HG03045 (cell line): ENCODE results near the gene PPIE.
"Not testable (repeated sequence)": the region's sequence is repeated elsewhere in the genome, so short reads cannot be mapped to it uniquely, and the experiment has no call there.

Experiments
- ATAC-seq: cut with Tn5 transposase; IDR thresholded peaks from one replicate; pipeline ENCODE4 v1.9.1; 2021; ENCODE audit warnings: mild to moderate bottlenecking, moderate library complexity; ENCODE audit not compliant: unreplicated experiment

The PPIE gene

DNA sequence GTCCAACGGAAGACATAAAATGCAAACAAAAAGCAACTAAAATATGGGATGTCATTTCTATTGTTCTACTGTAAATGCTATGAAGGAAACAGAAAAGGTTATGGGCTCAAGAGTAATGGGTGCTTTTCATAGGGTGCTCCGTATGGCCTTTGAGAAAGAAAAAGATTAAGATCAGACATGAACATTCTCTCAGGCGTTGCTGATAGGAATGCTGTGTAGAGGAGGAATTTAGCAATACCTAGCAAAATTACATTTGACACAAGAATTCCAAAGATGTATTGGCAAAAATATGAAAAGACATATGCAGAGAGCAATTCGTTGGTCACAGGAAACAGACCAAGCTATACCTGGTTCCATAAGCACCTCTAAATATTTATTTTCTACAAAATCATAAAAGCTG, 38.2 kb downstream of the PPIE start:
- ATAC-seq = no peak

DNA sequence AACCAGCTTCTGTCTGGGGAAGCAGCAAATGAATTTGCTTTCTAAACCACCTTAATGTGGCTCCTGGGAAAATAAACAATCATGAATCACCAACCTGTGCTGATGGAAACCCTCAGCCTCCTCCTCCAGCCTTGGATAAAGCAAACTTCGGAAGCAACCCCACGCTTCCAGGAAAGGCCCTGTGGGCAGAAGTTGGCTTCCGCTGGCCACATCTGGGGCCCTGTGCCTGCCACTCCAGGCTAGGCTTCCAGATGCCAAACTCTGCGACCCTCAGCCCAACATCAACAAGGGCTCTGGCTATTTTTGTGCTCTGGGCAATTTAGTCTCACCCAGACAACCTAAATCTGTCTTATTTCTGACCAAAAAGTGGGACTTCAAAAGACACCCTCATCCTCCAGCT, 38.6 kb downstream of the PPIE start:
- no peak for ATAC-seq

DNA sequence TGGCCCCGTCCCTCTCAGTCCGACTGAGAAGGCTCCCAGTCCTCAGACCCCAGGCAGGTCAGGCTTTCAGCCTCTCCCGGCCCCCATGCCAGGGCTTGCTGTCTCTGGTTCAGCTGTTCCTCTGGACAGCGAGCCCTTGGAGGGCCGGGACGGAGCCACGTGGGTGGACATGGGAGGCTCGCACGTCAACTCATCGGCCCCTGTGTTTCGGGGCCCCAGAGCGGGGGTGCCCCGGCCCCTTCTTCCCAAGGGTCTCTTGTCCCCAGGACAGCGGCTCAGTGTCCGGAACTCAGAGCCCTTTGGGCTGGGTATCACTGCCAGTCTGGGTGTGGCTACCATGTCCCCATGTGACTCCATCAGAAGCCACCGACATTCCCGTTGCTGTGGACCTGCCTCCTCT, 39.2 kb downstream of the PPIE start:
- not testable (repeated sequence) for ATAC-seq

DNA sequence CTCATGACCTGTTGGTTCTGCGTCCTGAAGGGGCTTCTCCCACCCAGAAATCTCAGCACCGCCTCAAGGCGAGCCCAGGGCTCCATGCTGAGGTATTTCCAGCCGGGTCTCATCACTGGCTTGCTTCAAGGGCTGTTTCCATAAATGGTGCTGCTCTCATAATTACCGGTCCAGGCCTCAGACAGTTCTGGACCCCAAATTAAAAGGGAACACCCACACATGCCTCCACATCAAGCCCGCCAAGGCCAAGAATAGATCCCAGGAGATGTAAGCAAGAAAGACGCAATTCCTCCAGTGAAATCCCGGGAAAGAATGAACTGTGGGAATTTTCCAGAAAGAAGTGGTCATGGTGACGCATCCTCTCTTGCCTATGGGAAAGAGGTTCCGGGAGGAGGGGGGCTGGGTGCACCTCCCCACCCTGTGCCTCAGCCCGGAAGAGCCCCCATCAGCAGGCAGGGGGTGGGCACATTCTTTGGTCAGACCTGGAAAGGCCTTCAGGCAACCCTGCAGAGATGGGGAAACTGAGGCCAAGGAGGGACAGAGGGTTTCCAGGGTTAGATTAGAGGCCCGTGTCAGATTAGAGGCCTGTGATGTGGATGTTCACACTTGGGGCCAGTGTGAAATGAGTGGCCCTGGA, 39.9 kb downstream of the PPIE start:
- not testable (repeated sequence) for ATAC-seq

DNA sequence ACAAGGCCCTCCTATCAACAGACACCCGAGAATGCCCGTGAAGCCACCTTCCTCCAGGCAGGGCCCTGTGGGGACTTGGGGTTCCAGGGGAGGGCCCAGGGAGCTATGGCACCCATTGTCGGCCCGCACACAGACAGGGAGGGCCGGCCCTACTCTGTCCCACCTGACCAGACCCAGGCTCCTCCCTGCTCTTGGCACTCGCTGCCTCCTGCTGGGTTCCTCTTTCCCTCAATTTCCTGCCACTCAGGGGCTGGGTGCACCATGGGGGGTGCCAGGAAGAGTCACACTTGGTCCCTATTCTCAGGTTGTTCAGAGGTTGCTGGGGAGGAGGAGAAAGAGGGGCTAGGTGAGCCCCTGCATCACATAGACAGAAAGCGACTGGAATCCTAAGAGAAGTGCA, 40.5 kb downstream of the PPIE start:
- no peak for ATAC-seq

DNA sequence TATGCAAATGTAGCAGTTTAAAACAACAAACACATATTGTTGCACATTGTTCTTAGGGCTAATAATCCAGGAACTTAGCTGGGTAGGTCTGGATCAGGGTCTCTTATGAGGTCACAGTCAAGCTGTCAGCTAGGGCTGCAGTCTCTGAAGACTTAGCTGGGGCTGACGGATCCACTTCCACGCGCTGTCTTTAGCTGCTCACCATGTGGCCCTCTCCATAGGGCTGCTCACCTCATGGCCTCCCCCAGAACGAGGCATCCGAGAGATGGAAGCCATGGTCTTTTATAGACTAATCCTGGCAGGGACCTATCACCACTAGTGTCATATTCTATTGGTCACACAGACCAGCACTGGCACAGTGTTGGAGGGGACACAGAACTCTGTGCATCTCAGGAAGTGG, 41.1 kb downstream of the PPIE start:
- ATAC-seq = no peak

DNA sequence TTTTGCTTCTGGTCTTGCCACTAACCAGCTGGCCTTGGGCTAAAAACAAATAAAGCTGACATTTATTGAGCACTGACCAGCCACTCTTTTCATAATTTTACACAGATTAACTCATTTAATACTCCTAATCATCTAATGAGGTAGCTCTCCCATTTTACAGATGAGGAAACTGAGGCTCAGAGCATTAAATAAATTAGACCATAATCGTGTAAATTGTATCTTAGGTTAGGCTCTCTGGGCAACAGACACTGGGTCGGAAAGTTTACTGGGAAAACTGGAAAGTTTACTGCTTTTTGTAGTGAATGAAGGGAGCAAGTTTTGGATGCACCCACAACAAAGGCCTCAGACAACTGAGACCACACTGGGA, 42.6 kb downstream of the PPIE start:
- no peak for ATAC-seq

DNA sequence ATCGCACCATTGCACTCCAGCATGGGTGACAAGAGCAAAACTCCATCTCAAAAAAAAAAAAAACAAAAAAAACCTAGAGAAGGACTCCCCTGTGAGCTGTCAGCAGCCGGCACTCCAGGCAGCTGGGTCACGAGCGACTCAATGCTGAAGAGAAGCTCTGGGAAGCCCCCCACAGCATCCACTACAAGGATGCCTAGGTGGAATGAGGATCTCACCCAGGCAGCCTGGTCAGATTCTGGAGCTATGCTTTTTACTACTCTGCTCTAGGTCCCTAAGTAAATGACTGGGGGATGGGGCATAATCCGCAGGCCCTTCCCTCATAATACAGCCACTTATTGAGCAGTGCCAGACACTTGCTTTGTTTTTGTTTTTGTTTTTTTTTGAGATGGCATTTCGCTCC, 43.4 kb downstream of the PPIE start:
- ATAC-seq = no peak

DNA sequence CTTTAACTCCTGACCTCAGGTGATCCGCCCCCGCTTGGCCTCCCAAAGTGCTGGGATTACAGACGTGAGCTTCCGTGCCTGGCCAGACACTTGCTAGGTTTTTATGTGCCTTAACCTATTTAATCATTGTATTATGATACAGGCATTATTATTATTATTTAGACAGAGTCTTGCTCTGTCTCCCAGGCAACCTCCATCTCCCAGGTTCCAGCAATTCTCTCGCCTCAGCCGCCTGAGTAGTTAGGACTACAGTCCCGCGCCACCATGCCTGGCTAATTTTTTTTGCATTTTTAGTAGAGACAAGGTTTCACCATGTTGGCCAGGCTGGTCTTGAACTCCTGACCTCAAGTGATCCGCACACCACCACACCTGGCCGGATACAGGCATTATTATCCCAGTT, 44.0 kb downstream of the PPIE start:
- ATAC-seq = not testable (repeated sequence)

DNA sequence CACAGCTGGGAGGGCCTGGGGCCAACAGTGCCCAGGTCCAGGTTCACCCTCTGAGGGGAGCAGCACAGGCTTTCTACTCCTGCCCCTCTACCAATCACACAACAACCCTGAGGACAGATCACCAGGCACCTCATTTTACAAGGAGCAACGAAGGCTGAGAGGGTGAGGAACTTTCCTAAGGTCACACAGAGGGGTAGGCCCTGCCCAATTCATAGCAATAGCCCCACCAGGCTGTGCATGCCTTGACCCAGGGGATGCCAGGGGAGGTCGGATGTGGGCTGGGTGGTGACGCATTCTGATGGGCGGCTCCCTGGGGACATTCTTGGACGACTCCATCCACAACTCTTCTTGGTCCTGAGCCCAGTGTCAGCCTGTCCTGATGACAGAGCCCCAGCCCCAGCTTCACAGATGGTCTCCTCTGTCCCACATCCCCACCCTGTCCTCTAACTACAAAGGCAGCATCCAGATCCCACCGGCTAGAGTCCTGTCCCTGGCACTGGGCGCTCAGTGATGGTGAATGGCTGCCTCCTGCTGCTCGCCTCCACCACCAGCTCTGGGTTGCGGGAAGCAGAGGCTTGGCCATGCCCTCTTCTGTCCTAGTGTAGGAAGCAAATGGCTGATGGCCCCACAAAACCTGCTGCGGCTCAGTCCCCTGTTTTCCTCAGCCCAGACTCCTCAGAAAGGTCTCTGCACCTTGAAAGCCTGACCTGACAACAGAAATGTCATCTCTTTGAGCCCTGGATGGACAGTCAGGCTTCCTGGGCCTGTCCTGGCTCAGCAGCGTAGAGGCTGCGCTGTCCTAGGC, 47.8 kb downstream of the PPIE start:
- not testable (repeated sequence) for ATAC-seq

DNA sequence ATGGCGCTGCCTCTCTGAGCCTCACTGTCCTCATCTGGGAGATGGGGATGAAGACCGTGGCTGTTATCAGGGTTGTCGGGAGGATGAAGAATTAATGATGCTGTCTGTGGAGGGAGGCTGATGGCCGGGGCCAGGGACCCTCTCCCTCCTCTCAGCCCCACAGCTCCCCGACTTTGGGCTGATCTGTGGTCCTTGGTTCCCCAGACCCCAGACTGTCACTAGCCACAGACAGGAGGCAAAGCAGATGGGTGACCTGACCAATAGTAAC, 48.4 kb downstream of the PPIE start:
- ATAC-seq = not testable (repeated sequence)

DNA sequence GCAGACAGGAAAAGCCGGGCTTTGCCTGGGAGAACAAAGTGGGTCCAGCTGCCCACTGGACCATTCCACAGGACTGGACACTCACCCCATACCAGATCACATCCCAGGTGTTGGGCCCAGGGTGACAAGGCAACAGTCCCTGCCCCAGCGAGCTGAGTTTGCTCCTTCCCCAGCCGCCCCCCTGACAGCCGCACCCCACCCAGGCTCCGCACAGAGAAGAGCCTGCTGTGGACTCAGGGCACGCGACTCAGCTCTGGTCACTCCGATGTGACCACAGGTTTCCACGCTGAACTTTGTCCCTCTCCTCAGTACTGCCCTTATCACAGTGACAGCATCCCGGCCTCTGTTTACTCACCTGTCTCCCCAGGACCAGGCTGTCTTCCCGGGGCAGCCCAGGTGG, 48.8 kb downstream of the PPIE start:
- ATAC-seq = no peak

DNA sequence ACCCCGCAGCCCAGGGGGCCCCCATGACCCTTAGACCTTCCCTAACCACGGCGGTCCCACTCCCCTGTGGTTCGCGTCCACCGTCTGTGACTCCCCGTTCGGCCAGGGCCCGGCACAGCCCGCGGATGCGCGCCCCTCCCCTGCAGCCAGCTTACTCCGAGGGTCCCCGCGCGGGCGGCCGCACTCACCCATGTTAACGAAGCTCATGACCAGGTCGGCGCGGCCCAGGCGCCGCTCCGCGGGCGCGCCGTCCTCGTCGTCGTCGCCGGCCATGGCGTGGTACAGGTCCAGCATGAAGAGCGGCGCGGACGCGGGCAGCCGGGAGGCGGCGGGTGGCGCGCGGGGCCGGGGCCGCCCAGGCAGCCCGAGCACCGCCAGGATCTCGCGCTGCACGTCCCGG, 49.3 kb downstream of the PPIE start:
- not testable (repeated sequence) for ATAC-seq

DNA sequence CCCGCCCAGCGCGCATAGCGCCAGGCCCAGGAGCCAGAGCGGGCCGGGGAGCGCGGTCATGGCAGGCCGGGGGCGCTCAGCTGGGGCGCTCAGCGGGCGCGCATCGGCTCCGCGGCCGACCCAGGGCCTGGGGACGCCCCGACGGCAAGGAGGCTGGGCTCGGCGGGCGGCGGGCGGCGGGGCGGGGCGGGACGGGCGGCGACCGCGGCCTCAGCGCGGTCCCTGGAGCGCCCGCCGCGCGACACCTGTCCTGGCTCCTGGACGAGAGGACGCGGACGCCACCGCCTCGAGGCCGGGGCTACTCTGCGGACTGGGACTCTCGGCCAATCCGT, 49.7 kb downstream of the PPIE start:
- ATAC-seq = no peak

DNA sequence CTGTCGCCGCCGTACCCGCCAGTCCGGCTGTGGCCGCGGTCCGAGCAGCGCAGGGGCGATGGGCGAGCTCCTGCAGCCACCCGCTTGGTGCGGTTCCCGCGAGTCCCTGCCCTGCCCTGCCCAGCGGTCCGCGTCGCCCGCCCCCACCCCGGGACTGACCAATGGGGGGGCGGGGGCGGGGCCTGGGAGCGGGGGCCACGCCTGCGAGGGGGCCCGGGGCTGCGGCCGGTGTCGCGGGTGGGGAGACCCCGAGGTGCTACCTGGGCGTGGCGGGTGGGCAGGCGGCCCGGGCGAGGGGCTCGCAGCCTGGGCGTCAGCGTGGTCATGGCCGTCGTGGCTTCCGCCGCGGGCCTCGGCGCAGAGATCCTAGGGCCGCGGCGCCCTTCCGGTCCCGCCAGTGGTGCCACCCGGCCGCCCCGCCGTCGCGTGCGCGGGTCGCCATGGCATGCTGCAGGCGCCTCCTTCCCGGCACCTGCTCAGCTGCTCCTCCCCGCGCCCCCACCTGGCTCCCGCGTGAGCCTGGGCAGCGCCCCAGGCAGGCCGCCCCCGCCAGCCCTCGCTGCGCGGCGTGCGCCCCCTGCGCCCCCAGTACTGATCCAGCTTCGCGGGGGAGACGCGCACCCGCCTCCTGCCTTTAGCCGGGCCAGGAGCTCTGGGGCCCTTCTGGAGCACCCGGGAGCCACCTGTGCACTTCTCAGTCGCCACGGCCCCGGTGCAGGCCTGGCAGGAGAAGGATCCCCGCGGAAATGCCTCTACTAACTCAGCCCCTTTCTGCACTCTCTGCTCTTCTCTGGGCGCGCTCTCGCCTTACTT, 50.3 kb downstream of the PPIE start, which contains the start of gene BMP8B:
Gene BMP8B (minus strand): TSS at position 108 of the 813 bp plus-strand sequence. CDS start 380 bp downstream, outside the sequence.
- peak; percentile 61 for ATAC-seq

DNA sequence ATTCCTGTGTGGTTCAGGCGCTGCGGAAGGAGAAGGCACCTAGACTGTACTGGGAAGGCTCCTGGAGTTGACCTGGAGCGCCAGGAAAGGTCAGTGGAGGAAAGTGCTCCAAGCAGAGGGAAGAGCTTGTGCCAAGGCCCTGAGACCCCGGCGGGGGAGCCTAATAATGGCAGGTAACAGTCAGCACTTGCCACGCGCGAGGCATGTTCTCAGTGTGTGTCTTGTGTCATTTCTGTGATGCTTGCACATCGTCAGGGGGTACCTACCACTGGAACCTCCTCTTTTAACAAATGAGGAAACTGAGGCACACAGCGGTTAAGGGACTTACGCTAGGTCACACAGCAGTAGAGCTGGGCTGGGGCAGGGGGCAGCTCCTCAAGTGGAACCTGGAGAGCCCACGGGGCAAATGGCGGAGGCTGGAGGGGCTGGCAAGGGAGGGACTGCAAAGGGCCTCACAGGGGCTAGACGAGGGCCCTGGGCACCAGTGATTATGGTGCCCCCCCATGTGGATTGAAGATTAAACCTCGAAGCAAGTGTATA, 51.0 kb downstream of the PPIE start:
- ATAC-seq = no peak

DNA sequence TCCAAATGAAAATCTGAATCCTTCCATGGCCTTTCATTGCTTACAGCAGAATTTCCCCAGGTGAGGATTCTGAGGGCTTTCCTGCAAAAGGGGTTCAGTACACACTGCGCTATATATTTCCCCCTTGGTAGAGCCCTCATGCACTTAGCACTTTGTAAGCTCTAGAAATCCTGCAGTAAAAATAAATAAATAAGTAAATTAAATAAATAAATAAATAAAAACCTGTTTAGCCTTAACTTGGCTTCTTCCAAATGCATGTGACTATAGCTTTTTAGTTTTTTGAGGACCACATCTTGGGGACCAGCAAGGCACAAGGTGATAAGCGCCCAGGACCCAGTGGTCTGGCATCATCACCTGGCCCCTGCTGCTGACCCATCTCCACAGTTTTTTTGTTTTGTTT, 53.2 kb downstream of the PPIE start:
- no peak for ATAC-seq

DNA sequence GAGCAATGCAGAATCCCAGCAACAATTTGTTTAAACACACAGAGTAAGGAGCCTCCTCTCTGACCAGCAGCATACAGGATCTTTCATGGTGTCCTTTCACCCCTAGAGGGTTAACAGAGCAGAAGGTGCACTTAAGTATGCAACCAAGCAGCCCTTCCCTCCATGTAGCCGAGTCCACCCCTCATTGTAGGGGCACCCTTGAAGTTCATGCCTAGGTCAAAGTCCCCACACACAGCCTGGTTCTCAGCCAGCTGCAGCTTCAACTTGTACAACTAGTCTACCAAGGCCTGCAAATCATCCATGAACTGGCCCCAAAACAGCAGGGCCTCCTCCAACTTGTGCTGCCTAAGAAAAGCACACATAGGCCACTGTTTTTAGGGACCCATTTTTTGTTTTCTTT, 57.0 kb downstream of the PPIE start:
- no peak for ATAC-seq

DNA sequence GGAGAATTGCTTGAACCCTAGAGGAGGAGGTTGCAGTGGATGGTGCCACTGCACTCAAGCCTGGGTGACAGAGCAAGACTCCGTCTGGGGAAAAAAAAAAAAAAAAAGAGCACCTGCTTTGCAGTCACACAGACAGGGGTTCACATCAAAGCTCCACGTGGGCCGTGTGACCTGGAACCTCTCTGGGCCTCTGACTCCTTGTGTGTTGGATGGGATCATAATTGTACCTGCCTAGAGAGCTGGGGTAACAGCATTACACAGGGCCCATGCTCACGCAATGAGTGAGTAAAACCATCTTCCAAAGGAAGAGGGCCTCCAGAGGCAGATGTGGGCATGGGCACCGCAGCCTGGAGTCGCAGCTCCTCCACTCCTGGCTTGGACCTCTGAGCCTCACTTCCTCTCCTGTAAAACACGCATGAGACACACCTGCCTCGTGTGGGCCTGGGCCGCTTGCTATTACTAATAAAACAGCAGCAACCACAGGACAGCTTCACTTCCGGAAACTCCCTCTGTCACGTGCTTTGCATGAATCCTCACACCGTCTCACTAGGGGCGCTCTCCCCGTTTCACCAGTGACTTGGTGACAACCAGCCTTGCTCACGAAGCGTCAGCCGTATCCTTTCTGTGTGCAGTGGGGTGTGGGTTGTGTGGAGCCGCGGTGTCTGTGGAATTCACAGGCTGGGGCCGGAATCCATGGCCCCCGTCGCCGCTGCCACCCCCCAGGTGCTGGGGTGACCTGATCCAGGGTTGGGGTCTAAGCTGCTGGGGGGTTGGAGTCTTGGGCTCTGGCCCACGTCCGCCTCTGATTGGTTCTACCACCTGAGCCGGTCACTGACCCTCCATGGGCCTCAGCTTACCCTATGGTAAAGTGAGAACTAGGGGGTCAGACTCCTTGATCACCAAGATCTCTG, 60.4 kb downstream of the PPIE start:
- ATAC-seq = peak; percentile 92

DNA sequence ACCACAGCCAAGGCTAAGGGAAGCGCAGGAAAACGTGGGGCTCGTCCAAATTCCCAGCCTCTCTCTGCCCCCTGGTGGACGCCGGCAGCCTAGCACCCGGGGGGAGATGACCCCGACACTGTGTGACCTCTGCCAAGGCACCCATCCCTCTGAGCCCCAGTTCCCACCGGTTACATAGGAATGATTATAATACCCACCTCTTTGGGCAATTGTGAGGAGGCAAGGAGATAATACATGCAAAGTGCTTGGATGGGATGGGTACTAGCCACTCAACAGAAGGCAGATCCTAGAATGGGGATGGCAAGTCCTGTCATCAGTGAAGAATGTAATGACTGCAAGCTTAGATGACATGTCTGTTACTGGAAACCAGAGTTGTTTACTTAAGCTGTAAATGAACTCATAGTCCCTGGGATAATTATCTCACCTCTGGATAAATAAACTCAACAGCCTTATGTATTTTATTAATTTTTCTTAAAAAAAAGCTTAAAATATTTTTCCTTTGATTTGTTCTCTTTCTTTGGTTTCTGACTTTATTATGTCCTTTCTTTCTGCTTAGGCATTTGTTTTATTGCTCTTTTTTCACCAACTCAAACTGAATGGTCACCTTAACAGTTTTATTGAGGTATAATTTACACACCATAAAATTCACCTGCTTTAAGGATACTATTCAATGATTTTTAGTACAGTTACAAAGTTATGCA, 61.2 kb downstream of the PPIE start:
- ATAC-seq = peak; percentile 57
